Measurements from ENCODE around the gene FBLN5. TPM values are rescaled to one million over a fixed set of nuclear protein-coding genes. Genes with fewer than 3 reads are reported as not detected.

FBLN5 gene
- total RNA-seq, result 1 to 10 TPM; 3.0 to 4.7 TPM

GRCh38 chr14:91947475-91948184 is at the start of gene FBLN5:
Gene FBLN5, minus strand, starts transcription at chr14:91947694. Its CDS starts 465 bp downstream, at chr14:91947229.
- Mint-ChIP-seq H3K4me3 (peak within 1 kb of the TSS; percentile 70), H3K4me1 (peaks cover 10% of the 10 kb centered on the region), H3K27me3 (peaks cover 29% of the 10 kb centered on the region), H3K9me3 (ENCODE audit: low read depth) (no peaks in the 10 kb centered on the region), H3K36me3 (ENCODE audit: low read depth) (no peaks in the 10 kb centered on the region), H3K27ac (peak within 1 kb of the TSS; percentile 69)
- DNase-seq (peak; percentile 54), ATAC-seq (peak; percentile 69)
- intact Hi-C loops (cut with DNase I, micrococcal nuclease), result loop anchor here (1.0 to 5.0 kb wide), 2 partner anchors 50 kb away; no protein-coding TSS in a partner anchor
- POLR2A ChIA-PET, result no interaction called here
- CTCF ChIA-PET, result interaction anchor here (0.6 to 1.2 kb wide), 3 partner anchors 9 to 774 kb away, joined by 3 read pairs; no protein-coding TSS in a partner anchor

GRCh38 chr14:91996948-91997371 is 49.5 kb upstream of the FBLN5 start:
- POLR2A ChIA-PET, result interaction anchor here (0.6 to 1.2 kb wide), 3 partner anchors 35 to 347 kb away, joined by 5 read pairs; no protein-coding TSS in a partner anchor
- peaks cover 30% of the 10 kb centered on the region for H3K36me3 Mint-ChIP-seq (ENCODE audit: low read depth)
- H3K27ac Mint-ChIP-seq, result no peak overlapping the region
- no peaks in the 10 kb centered on the region for H3K27me3 Mint-ChIP-seq
- H3K9me3 Mint-ChIP-seq (ENCODE audit: low read depth), result no peaks in the 10 kb centered on the region
- ATAC-seq (peak; percentile 75), DNase-seq (no peak)
- intact Hi-C loops (cut with DNase I, micrococcal nuclease), result loop anchor here (1.0 to 5.0 kb wide), 4 partner anchors 50 to 347 kb away; partner anchors contain the start of gene FBLN5 (in 2 of the 2)
- CTCF ChIA-PET, result interaction anchor here (0.6 to 2.1 kb wide), 42 partner anchors 9 to 501 kb away, joined by 3 to 16 read pairs (median 3); no protein-coding TSS in a partner anchor
- H3K4me1 Mint-ChIP-seq, result peaks cover 39% of the 10 kb centered on the region
- no peak overlapping the region for H3K4me3 Mint-ChIP-seq

GRCh38 chr14:91987192-91987591 is 39.7 kb upstream of the FBLN5 start:
- Mint-ChIP-seq H3K9me3 (ENCODE audit: low read depth) (no peaks in the 10 kb centered on the region), H3K27me3 (no peaks in the 10 kb centered on the region), H3K27ac (no peak overlapping the region), H3K4me1 (peaks cover 6% of the 10 kb centered on the region), H3K4me3 (no peak overlapping the region), H3K36me3 (ENCODE audit: low read depth) (peaks cover 46% of the 10 kb centered on the region)
- DNase-seq, result no peak
- no peak for ATAC-seq
- ChIA-PET POLR2A (no interaction called here), CTCF (interaction anchor here (1.4 to 1.7 kb wide), 2 partner anchors 9 to 11 kb away, joined by 3 to 7 read pairs; no protein-coding TSS in a partner anchor)
- intact Hi-C loops (cut with DNase I, micrococcal nuclease), result no loop called here

GRCh38 chr14:91985521-91986255 is 38.2 kb upstream of the FBLN5 start:
- intact Hi-C loops (cut with DNase I, micrococcal nuclease), result no loop called here
- ATAC-seq, result no peak

GRCh38 chr14:91985008-91985407 is 37.5 kb upstream of the FBLN5 start:
- ATAC-seq (no peak), DNase-seq (no peak)
- peaks cover 42% of the 10 kb centered on the region for H3K36me3 Mint-ChIP-seq (ENCODE audit: low read depth)
- H3K27ac Mint-ChIP-seq, result no peak overlapping the region
- ChIA-PET POLR2A (no interaction called here), CTCF (interaction anchor here (1.0 to 1.4 kb wide), 4 partner anchors 9 to 335 kb away, joined by 3 to 5 read pairs (median 3); no protein-coding TSS in a partner anchor)
- intact Hi-C loops (cut with DNase I, micrococcal nuclease), result no loop called here
- no peaks in the 10 kb centered on the region for H3K9me3 Mint-ChIP-seq (ENCODE audit: low read depth)
- H3K27me3 Mint-ChIP-seq, result no peaks in the 10 kb centered on the region
- no peak overlapping the region for H3K4me3 Mint-ChIP-seq
- H3K4me1 Mint-ChIP-seq, result peaks cover 13% of the 10 kb centered on the region

More at GRCh38 chr14:91985521-91986255, 38.2 kb upstream of the FBLN5 start:
- Mint-ChIP-seq H3K9me3 (ENCODE audit: low read depth) (no peaks in the 10 kb centered on the region), H3K27me3 (no peaks in the 10 kb centered on the region), H3K36me3 (ENCODE audit: low read depth) (peaks cover 42% of the 10 kb centered on the region), H3K27ac (no peak overlapping the region), H3K4me1 (peaks cover 6% of the 10 kb centered on the region), H3K4me3 (no peak overlapping the region)
- DNase-seq, result no peak
- ChIA-PET POLR2A (no interaction called here), CTCF (interaction anchor here (0.7 to 1.4 kb wide), 6 partner anchors 10 to 336 kb away, joined by 3 to 7 read pairs (median 3); no protein-coding TSS in a partner anchor)

- Mint-ChIP-seq H3K27ac (no peak overlapping the region), H3K4me3 (no peak overlapping the region), H3K36me3 (ENCODE audit: low read depth) (peaks cover 40% of the 10 kb centered on the region), H3K9me3 (ENCODE audit: low read depth) (no peaks in the 10 kb centered on the region), H3K27me3 (no peaks in the 10 kb centered on the region), H3K4me1 (peaks cover 23% of the 10 kb centered on the region)
- ATAC-seq, result no peak
- no peak for DNase-seq
- CTCF ChIA-PET, result no interaction called here
- intact Hi-C loops (cut with DNase I, micrococcal nuclease), result no loop called here
- POLR2A ChIA-PET, result no interaction called here
Measured at GRCh38 chr14:91983588-91983987, 36.1 kb upstream of the FBLN5 start.

GRCh38 chr14:91980157-91980556 is 32.7 kb upstream of the FBLN5 start:
- peak overlapping the region; percentile 43 for H3K27ac Mint-ChIP-seq
- H3K27me3 Mint-ChIP-seq, result no peaks in the 10 kb centered on the region
- H3K9me3 Mint-ChIP-seq (ENCODE audit: low read depth), result no peaks in the 10 kb centered on the region
- ATAC-seq, result peak; percentile 98
- H3K4me1 Mint-ChIP-seq, result peaks cover 41% of the 10 kb centered on the region
- H3K4me3 Mint-ChIP-seq, result no peak overlapping the region
- ChIA-PET CTCF (interaction anchor here (0.5 to 1.0 kb wide), 3 partner anchors 9 to 1242 kb away, joined by 3 to 4 read pairs (median 4); no protein-coding TSS in a partner anchor), POLR2A (no interaction called here)
- DNase-seq, result peak; percentile 22
- H3K36me3 Mint-ChIP-seq (ENCODE audit: low read depth), result peaks cover 26% of the 10 kb centered on the region
- intact Hi-C loops (cut with DNase I, micrococcal nuclease), result loop anchor here (1.0 to 2.0 kb wide), 4 partner anchors 13 to 470 kb away; partner anchors contain the start of gene PPP4R3A (in 1 of the 2)

- peaks cover 37% of the 10 kb centered on the region for H3K4me1 Mint-ChIP-seq
- DNase-seq, result no peak
- CTCF ChIA-PET, result interaction anchor here (1.6 kb wide), 1 partner anchor 8 kb away, joined by 4 read pairs; no protein-coding TSS in a partner anchor
- H3K36me3 Mint-ChIP-seq (ENCODE audit: low read depth), result peaks cover 19% of the 10 kb centered on the region
- no peak overlapping the region for H3K4me3 Mint-ChIP-seq
- POLR2A ChIA-PET, result interaction anchor here (0.6 kb wide), 1 partner anchor 11 kb away, joined by 4 read pairs; no protein-coding TSS in a partner anchor
- H3K27ac Mint-ChIP-seq, result peak overlapping the region; percentile 28
- no peak for ATAC-seq
- intact Hi-C loops (cut with DNase I, micrococcal nuclease), result loop anchor here in 1 of 2 experiments (5.0 kb wide), 1 partner anchor 106 kb away; no protein-coding TSS in a partner anchor
- no peaks in the 10 kb centered on the region for H3K27me3 Mint-ChIP-seq
- H3K9me3 Mint-ChIP-seq (ENCODE audit: low read depth), result no peaks in the 10 kb centered on the region
Measured at GRCh38 chr14:91977884-91978283, 30.4 kb upstream of the FBLN5 start.

GRCh38 chr14:91975763-91976162 is 28.3 kb upstream of the FBLN5 start:
- ATAC-seq (no peak), DNase-seq (no peak)
- intact Hi-C loops (cut with DNase I, micrococcal nuclease), result loop anchor here in 1 of 2 experiments (5.0 kb wide), 1 partner anchor 103 kb away; no protein-coding TSS in a partner anchor
- Mint-ChIP-seq H3K4me3 (no peak overlapping the region), H3K27ac (no peak overlapping the region), H3K36me3 (ENCODE audit: low read depth) (peaks cover 18% of the 10 kb centered on the region), H3K9me3 (ENCODE audit: low read depth) (no peaks in the 10 kb centered on the region), H3K27me3 (no peaks in the 10 kb centered on the region), H3K4me1 (peaks cover 34% of the 10 kb centered on the region)
- POLR2A ChIA-PET, result no interaction called here
- CTCF ChIA-PET, result interaction anchor here (0.8 to 1.4 kb wide), 9 partner anchors 10 to 636 kb away, joined by 3 to 5 read pairs (median 4); partner anchors contain the start of gene ATXN3

- H3K27ac Mint-ChIP-seq, result no peak overlapping the region
Measured at GRCh38 chr14:91971188-91971778, 23.8 kb upstream of the FBLN5 start.

More at GRCh38 chr14:91971188-91971778, 23.8 kb upstream of the FBLN5 start:
- POLR2A ChIA-PET, result no interaction called here
- no peak overlapping the region for H3K4me3 Mint-ChIP-seq
- H3K4me1 Mint-ChIP-seq, result peaks cover 23% of the 10 kb centered on the region
- no peaks in the 10 kb centered on the region for H3K9me3 Mint-ChIP-seq (ENCODE audit: low read depth)
- intact Hi-C loops (cut with DNase I, micrococcal nuclease), result no loop called here
- DNase-seq (no peak), ATAC-seq (no peak)
- CTCF ChIA-PET, result interaction anchor here (0.5 to 3.0 kb wide), 2 partner anchors 26 to 109 kb away, joined by 3 to 11 read pairs; no protein-coding TSS in a partner anchor
- H3K27me3 Mint-ChIP-seq, result no peaks in the 10 kb centered on the region
- H3K36me3 Mint-ChIP-seq (ENCODE audit: low read depth), result peaks cover 26% of the 10 kb centered on the region
